ENCODE measurements around the gene MPST. TPM values are rescaled to one million over a fixed set of nuclear protein-coding genes. Genes with fewer than 3 reads are reported as not detected.

Gene MPST
- total and polyA plus RNA-seq, 8 donors: 41.4 to 63.1 (median 55.6) TPM

DNA sequence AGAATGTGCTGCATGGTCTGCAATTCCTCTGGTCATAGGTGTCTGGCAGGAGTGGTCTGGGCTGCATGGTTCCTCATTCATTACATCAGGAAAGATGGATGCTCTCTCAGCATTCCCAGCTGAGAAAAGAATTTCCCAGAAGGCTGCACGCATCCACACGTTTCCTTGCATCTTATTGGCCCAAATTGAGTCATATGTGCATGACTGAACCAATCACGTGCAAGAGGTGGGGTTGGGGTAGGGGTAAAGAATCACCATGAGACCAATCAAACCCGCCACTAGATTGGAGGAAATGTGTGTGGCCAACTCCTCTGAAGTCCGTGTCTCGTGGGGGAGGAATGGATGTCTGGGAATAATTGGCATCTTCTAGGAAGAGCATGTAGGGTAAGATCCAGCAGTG, 29.1 kb upstream of the MPST start:
- ATAC-seq: no peak

DNA sequence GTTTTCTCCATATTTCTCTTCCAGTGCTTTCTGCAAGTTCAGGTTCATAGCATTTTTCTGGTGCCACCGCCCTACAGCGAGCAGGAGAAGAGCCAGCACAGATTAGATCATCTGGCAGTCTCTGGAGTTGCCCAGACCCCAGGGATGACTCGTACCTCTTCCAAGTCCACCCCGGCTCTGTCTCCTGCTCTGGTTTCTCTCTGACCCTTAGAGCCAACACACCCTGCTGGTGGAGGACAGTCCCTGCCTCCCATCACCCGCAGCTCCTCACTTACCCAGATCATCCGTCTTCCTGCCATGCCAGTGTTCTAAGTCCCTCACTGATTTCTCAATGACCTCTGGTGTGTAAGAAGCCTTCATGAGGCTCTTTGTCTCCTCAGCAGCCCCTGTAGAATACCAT, 28.3 kb upstream of the MPST start:
- Histone ChIP-seq H3K27ac (no peak overlapping the region), H3K27me3 (peaks cover 0 to 39% of the 10 kb centered on the region in 2 donors), H3K36me3 (no peaks in the 10 kb centered on the region), H3K4me3 (no peak overlapping the region), H3K4me1 (no peaks in the 10 kb centered on the region), H3K9me3 (peaks cover 0 to 4% of the 10 kb centered on the region in 2 donors)
- TF ChIP-seq, protein P1, sequence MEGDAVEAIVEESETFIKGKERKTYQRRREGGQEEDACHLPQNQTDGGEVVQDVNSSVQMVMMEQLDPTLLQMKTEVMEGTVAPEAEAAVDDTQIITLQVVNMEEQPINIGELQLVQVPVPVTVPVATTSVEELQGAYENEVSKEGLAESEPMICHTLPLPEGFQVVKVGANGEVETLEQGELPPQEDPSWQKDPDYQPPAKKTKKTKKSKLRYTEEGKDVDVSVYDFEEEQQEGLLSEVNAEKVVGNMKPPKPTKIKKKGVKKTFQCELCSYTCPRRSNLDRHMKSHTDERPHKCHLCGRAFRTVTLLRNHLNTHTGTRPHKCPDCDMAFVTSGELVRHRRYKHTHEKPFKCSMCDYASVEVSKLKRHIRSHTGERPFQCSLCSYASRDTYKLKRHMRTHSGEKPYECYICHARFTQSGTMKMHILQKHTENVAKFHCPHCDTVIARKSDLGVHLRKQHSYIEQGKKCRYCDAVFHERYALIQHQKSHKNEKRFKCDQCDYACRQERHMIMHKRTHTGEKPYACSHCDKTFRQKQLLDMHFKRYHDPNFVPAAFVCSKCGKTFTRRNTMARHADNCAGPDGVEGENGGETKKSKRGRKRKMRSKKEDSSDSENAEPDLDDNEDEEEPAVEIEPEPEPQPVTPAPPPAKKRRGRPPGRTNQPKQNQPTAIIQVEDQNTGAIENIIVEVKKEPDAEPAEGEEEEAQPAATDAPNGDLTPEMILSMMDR (IDR thresholded peaks at IDR 0.05): no peak
- ATAC-seq (no peak), DNase-seq (no peak)
- intact Hi-C loops (cut with DNase I): no loop called here

More for the DNA sequence above, 29.1 kb upstream of the MPST start:
- no peaks in the 10 kb centered on the region for H3K36me3 ChIP-seq
- peaks cover 0 to 39% of the 10 kb centered on the region in 2 donors for H3K27me3 ChIP-seq
- no peak overlapping the region for H3K4me3 ChIP-seq
- H3K4me1 ChIP-seq: no peaks in the 10 kb centered on the region
- peaks cover 0 to 11% of the 10 kb centered on the region in 2 donors for H3K9me3 ChIP-seq
- H3K27ac ChIP-seq: no peak overlapping the region
- TF ChIP-seq, protein P1 (IDR thresholded peaks at IDR 0.05): no peak
- no peak for DNase-seq
- intact Hi-C loops (cut with DNase I): no loop called here

DNA sequence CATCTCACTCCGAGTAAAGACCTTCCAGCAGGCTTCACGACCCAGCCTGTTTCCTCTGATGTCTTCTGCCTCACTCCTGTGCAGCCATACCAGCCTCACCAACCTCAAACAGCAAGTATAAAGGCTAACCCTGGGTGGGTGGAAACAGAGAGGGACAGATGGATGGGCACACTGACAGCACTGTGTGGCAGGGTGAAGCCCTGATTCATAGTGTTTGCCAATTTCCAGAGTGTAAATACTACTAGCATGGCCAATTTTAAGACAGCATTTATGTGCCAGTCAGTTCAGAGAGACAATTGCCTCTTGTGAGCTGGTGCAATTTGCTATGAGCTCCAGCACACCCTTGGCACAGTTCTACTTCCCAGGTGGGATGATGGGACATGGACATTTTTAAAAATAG, 21.8 kb upstream of the MPST start:
- Histone ChIP-seq H3K4me3 (no peak overlapping the region), H3K9me3 (no peaks in the 10 kb centered on the region), H3K4me1 (no peaks in the 10 kb centered on the region), H3K27ac (no peak overlapping the region), H3K36me3 (no peaks in the 10 kb centered on the region), H3K27me3 (peaks cover 0 to 6% of the 10 kb centered on the region in 2 donors)
- intact Hi-C loops (cut with DNase I): no loop called here
- DNase-seq (no peak), ATAC-seq (no peak)
- TF ChIP-seq, protein P1 (IDR thresholded peaks at IDR 0.05): no peak

DNA sequence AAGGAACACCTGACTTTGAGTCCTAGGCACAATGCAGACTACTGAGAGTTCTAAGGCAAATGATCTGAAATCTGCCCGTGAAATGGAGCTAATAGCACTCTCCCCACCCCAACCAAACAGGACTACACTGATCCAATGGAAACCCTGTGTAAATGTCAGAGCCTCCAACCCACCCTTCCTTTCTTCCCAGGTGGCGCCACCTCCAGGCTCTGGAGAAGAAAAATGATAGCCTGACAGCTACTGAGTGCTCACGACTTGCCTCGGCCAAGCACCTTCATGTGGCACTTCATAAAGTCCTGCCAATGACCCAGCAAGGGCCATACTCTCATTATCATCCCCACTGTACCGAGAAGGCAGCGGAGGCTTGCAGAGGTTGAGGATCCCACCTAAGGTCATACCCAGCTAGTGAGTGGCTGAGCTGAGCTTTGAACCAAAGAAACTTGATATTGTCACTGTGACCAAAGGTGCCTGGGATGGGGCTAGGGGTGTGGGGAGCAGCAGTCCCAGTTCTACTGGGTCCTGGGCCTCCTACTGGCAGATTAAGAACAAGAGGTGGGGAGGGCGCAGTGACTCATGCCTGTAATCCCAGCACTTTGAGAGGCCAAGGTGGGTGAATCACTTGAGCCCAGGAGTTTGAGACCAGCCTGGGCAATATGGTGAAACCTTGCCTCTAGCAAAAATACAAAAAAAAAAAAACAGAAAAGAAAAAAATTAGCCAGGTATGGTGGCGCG, 20.8 kb upstream of the MPST start:
- Histone ChIP-seq H3K27me3 (no peaks in the 10 kb centered on the region), H3K4me1 (no peaks in the 10 kb centered on the region), H3K27ac (no peak overlapping the region), H3K4me3 (no peak overlapping the region), H3K9me3 (no peaks in the 10 kb centered on the region), H3K36me3 (no peaks in the 10 kb centered on the region)
- no peak for ATAC-seq
- TF ChIP-seq, protein P1 (IDR thresholded peaks at IDR 0.05): no peak
- no peak for DNase-seq
- intact Hi-C loops (cut with DNase I): no loop called here

DNA sequence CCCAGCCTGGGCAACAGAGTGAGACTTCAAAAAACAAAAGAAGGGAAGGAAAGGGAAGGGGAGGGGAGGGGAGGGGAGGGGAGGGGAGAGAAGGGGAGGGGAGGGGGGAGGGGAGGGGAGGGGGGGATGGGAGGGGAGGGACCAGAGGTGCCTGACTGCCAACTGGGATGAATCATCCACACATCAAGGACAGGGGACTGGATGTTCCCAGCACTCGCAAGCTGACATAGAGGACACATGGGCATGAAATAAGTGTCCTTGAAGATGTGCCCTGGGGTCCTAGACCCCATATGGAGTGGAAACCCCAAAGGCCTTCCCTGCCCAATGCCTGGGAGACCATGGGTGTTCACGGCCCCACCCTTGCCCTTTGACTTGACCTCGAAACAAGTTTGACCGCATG, 20.1 kb upstream of the MPST start:
- no peak for DNase-seq
- intact Hi-C loops (cut with DNase I): no loop called here
- TF ChIP-seq, protein P1 (IDR thresholded peaks at IDR 0.05): no peak
- H3K27me3 ChIP-seq: no peaks in the 10 kb centered on the region
- no peak for ATAC-seq
- no peaks in the 10 kb centered on the region for H3K9me3 ChIP-seq
- no peaks in the 10 kb centered on the region for H3K4me1 ChIP-seq
- H3K36me3 ChIP-seq: no peaks in the 10 kb centered on the region
- no peak overlapping the region for H3K4me3 ChIP-seq
- no peak overlapping the region for H3K27ac ChIP-seq
